Esophagus muscularis mucosa (tissue), 4 donors: Measurements from ENCODE around the gene TESMIN.

Source experiments
- CTCF ChIP-seq, 3 experiments: fragments of 200-600 bp in 2 of 3; fragments of 450-650 bp in 1 of 3; sonication (generic) in 2 of 3; IDR thresholded peaks; one replicate each; pipeline ENCODE4 v1.5.1; 2017 to 2019; ENCODE audit warnings: antibody characterized with exemption in 3 of 3, mild to moderate bottlenecking in 2 of 3, moderate library complexity in 1 of 3
- EP300 ChIP-seq: sonication (generic); formaldehyde crosslinking; IDR thresholded peaks from one replicate; pipeline ENCODE4 v1.6.1; 2017; ENCODE audit warnings: antibody characterized with exemption
- POLR2A ChIP-seq: fragments of 450-650 bp; IDR thresholded peaks from one replicate; pipeline ENCODE4 v1.6.1; 2017; ENCODE audit warnings: antibody characterized with exemption, moderate library complexity, mild to moderate bottlenecking, low read depth
- POLR2AphosphoS5 ChIP-seq, 2 donors: sonication (generic); formaldehyde crosslinking; IDR thresholded peaks; one replicate each; pipeline ENCODE4 v1.6.1; 2017; ENCODE audit warnings: antibody characterized with exemption in 2 of 2

DNA sequence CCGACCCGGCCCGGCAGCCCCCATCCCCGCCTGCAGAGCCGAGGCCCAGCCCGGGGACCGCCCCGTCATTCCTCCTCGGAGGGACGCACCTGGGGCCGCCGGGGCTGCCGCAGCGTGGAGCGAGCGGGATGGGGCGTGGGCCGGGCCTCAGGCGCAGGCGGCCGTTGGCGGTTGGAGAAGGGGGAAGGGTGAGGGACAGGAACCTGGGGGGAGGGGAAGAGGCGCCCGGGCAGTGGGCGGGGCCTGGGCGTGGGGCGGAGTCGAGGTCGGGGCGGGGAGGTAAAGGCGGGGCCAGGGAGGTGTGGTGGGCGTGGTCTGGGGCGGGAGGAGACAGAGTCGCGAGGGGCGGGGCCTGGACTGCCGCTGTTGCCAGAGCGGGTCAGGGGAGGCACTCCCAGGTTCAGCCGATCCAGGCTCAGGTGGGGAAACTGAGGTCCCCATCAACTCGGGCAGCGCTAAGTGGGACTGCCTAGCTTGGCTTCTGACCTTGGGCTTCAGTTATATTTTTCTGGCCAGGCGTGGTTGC lies at the start of gene TESMIN:
- TF ChIP-seq CTCF (IDR thresholded peaks at IDR 0.05) = no peak
- no peak for TF ChIP-seq POLR2A
- TF ChIP-seq POLR2AphosphoS5 (IDR thresholded peaks at IDR 0.05) = no peak
- TF ChIP-seq EP300 = no peak
